Breast epithelium (tissue), 4 donors: ENCODE data around the gene STIM1. TPM values are rescaled to one million over a fixed set of nuclear protein-coding genes. Genes with fewer than 3 reads are reported as not detected.

Experiments
- DNase-seq, 2 donors: peaks; one replicate each; pipeline ENCODE4 v3.0.0-alpha.2; 2019; ENCODE audit warnings: low spot score in 2 of 2
- H3K27ac ChIP-seq, 2 donors: fragments of 200-600 bp; sonication (generic) in 1 of 2; one replicate each; pipeline ENCODE4 v1.5.1; 2016 to 2019; ENCODE audit warnings: mild to moderate bottlenecking in 1 of 2
- H3K27me3 ChIP-seq, 2 donors: fragments of 200-600 bp; sonication (generic) in 1 of 2; one replicate each; pipeline versions ENCODE4 v1.5.1 to v1.6.0; 2017 to 2019; ENCODE audit warnings: control low read depth in 1 of 2, mild to moderate bottlenecking in 1 of 2
- H3K36me3 ChIP-seq: fragments of 200-600 bp; one replicate; pipeline ENCODE4 v1.5.1; 2019
- H3K4me1 ChIP-seq, 2 donors: fragments of 200-600 bp; sonication (generic); one replicate each; pipeline ENCODE4 v1.5.1; 2016 to 2019; ENCODE audit warnings: control low read depth in 1 of 2
- H3K4me3 ChIP-seq, 3 donors: fragments of 200-600 bp; sonication (generic); 1 replicate in 2 of 3; 2 replicates in 1 of 3; pipeline ENCODE4 v1.5.1; 2016 to 2019; ENCODE audit warnings: mild to moderate bottlenecking in 3 of 3, moderate library complexity in 2 of 3
- H3K9me3 ChIP-seq, 2 donors: fragments of 200-600 bp; sonication (generic) in 1 of 2; one replicate each; pipeline ENCODE4 v1.5.1; 2016 to 2019; ENCODE audit warnings: control low read depth in 1 of 2
- CTCF ChIP-seq, 3 donors: fragments of 450-650 bp; IDR thresholded peaks; one replicate each; pipeline ENCODE4 v1.5.1; 2016 to 2017; ENCODE audit warnings: antibody characterized with exemption in 3 of 3, mild to moderate bottlenecking in 3 of 3, moderate library complexity in 3 of 3
- POLR2A ChIP-seq: fragments of 450-650 bp; IDR thresholded peaks from one replicate; pipeline ENCODE4 v1.6.1; 2016; ENCODE audit warnings: antibody characterized with exemption, mild to moderate bottlenecking, moderate library complexity
- POLR2AphosphoS5 ChIP-seq, 3 donors: sonication (generic); formaldehyde crosslinking; IDR thresholded peaks; one replicate each; pipeline ENCODE4 v1.6.1; 2017; ENCODE audit warnings: antibody characterized with exemption in 3 of 3
- intact Hi-C: fragments of 100-400 bp; cut with DNase I; formaldehyde crosslinking; loops from one replicate; pipeline ENCODE4 v1.15.1; 2023; ENCODE audit warnings: low total_unique reads
- total RNA-seq, 3 donors: library from RNA; depleted of rRNA; stranded (reverse); fragments of >200 nt; gene quantifications; one replicate each; pipeline ENCODE4 v1.1.0, GENCODE V29; 2016

The STIM1 gene
- total RNA-seq, 3 donors from 2014 or later = 44.2 to 68.2 (median 47.9) TPM

GRCh38 chr11:3825473-3826154, 29.9 kb upstream of the STIM1 start:
- TF ChIP-seq POLR2AphosphoS5 (IDR thresholded peaks at IDR 0.05) (no peak), POLR2A (no peak), CTCF (IDR thresholded peaks at IDR 0.05) (no peak)
- Histone ChIP-seq H3K36me3 (no peaks in the 10 kb centered on the region), H3K9me3 (no peaks in the 10 kb centered on the region), H3K4me3 (no peak overlapping the region), H3K4me1 (no peaks in the 10 kb centered on the region), H3K27me3 (no peaks in the 10 kb centered on the region), H3K27ac (no peak overlapping the region)
- intact Hi-C loops = no loop called here
- no peak for DNase-seq

DNA sequence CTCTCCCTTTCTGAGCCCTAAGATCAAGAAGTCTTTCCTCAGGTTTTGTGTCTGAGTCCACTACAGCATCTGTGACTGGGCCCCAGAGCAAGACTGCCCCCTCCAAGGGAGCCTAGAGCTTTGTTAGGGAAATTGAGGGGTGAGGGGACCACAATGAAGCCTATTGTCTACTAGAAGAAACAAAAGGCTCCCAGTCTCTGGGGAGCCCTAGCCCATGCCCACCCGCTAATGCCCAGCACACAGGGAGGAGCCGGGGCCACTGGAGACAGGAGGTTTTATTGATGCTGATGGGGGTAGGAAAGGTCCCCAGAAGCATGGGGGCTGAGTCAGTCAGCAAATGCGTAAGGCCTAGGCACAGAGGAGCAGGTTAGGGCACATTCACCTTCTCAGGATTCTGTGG, 28.7 kb upstream of the STIM1 start:
- no peak for DNase-seq
- H3K4me1 ChIP-seq = no peaks in the 10 kb centered on the region
- no peak overlapping the region for H3K4me3 ChIP-seq
- intact Hi-C loops = no loop called here
- no peaks in the 10 kb centered on the region for H3K27me3 ChIP-seq
- TF ChIP-seq POLR2AphosphoS5 (IDR thresholded peaks at IDR 0.05) = no peak
- no peak for TF ChIP-seq POLR2A
- TF ChIP-seq CTCF (IDR thresholded peaks at IDR 0.05) = no peak
- H3K9me3 ChIP-seq = no peaks in the 10 kb centered on the region
- H3K27ac ChIP-seq = no peak overlapping the region
- H3K36me3 ChIP-seq = no peaks in the 10 kb centered on the region

DNA sequence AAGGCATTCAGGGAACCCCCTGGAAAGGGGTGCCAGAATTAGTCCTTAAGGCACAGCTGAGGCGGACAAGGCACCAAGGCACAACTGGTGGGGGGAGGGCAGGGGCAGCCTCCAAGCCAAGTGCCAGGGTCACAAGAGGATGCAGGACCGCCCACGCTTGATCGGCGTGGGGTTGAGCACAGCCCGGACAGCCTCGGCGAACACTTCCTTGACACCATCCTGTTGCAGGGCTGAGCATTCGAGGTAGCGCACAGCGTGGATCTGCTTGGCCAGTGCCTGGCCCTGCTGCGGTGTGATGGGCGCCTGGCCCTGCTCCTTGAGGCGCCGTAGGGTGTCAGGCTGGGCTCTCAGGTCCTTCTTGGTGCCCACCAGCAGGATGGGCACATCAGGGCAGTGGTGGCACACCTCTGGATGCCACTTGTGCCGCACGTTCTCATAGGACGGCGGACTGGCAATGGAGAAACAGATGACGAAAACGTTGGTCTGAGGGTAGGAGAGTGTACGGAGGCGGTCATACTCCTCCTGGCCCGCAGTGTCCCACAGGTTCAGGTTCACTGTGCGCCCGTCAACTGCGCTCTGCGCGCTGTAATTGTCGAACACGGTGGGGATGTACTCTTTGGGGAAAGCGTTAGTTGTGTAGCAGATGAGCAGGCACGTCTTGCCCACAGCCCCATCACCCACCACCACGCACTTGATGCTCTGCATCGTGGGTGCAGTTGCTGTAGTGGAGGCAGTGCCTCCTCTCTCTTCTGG, 27.9 kb upstream of the STIM1 start:
- Histone ChIP-seq H3K4me1 (no peaks in the 10 kb centered on the region), H3K36me3 (no peaks in the 10 kb centered on the region), H3K9me3 (no peaks in the 10 kb centered on the region), H3K4me3 (no peak overlapping the region), H3K27ac (no peak overlapping the region), H3K27me3 (no peaks in the 10 kb centered on the region)
- intact Hi-C loops = no loop called here
- TF ChIP-seq POLR2A = no peak
- no peak for TF ChIP-seq CTCF (IDR thresholded peaks at IDR 0.05)
- TF ChIP-seq POLR2AphosphoS5 (IDR thresholded peaks at IDR 0.05) = no peak
- DNase-seq = no peak

- TF ChIP-seq POLR2AphosphoS5 (IDR thresholded peaks at IDR 0.05) = no peak
- no peak for TF ChIP-seq POLR2A
- no peak for TF ChIP-seq CTCF (IDR thresholded peaks at IDR 0.05)
- no peak for DNase-seq
- Histone ChIP-seq H3K27me3 (no peaks in the 10 kb centered on the region), H3K4me3 (no peak overlapping the region), H3K4me1 (no peaks in the 10 kb centered on the region), H3K27ac (no peak overlapping the region), H3K36me3 (no peaks in the 10 kb centered on the region), H3K9me3 (no peaks in the 10 kb centered on the region)
- intact Hi-C loops = no loop called here
These were observed 25.4 kb upstream of the STIM1 start for GRCh38 chr11:3830088-3830487.

GRCh38 chr11:3830730-3831129, 24.7 kb upstream of the STIM1 start:
- TF ChIP-seq CTCF (IDR thresholded peaks at IDR 0.05) (no peak), POLR2AphosphoS5 (IDR thresholded peaks at IDR 0.05) (no peak), POLR2A (no peak)
- intact Hi-C loops = no loop called here
- Histone ChIP-seq H3K36me3 (no peaks in the 10 kb centered on the region), H3K4me3 (no peak overlapping the region), H3K4me1 (no peaks in the 10 kb centered on the region), H3K9me3 (no peaks in the 10 kb centered on the region), H3K27me3 (no peaks in the 10 kb centered on the region), H3K27ac (no peak overlapping the region)
- DNase-seq = no peak
